Epithelial cell of esophagus (primary cell): ENCODE measurements around the gene ARL4A.
"Not testable (repeated sequence)": the region's sequence is repeated elsewhere in the genome, so short reads cannot be mapped to it uniquely, and the experiment has no call there.

Experiments used
- DNase-seq: peaks from one replicate; pipeline ENCODE4 v3.0.0; 2010; ENCODE audit warnings: low read depth
- H3K4me3 ChIP-seq: 2 replicates; pipeline ENCODE4 v1.5.1; 2011; ENCODE audit warnings: mild to moderate bottlenecking, low read length, control low read depth
- TF ChIP-seq, protein P1 (sequence below): IDR thresholded peaks from 2 replicates; pipeline ENCODE4 v1.5.1; 2011; ENCODE audit warnings: low read depth, mild to moderate bottlenecking, low read length, control low read depth, inconsistent platforms; ENCODE audit not compliant: insufficient read depth; ENCODE audit errors: missing control alignments

ARL4A gene

GRCh38 chr7:12650080-12650479 lies 37.4 kb upstream of the ARL4A start:
- TF ChIP-seq, protein P1, sequence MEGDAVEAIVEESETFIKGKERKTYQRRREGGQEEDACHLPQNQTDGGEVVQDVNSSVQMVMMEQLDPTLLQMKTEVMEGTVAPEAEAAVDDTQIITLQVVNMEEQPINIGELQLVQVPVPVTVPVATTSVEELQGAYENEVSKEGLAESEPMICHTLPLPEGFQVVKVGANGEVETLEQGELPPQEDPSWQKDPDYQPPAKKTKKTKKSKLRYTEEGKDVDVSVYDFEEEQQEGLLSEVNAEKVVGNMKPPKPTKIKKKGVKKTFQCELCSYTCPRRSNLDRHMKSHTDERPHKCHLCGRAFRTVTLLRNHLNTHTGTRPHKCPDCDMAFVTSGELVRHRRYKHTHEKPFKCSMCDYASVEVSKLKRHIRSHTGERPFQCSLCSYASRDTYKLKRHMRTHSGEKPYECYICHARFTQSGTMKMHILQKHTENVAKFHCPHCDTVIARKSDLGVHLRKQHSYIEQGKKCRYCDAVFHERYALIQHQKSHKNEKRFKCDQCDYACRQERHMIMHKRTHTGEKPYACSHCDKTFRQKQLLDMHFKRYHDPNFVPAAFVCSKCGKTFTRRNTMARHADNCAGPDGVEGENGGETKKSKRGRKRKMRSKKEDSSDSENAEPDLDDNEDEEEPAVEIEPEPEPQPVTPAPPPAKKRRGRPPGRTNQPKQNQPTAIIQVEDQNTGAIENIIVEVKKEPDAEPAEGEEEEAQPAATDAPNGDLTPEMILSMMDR, result no peak
- no peak overlapping the region for H3K4me3 ChIP-seq
- DNase-seq, result no peak

GRCh38 chr7:12653110-12653509 lies 34.3 kb upstream of the ARL4A start:
- TF ChIP-seq, protein P1, result no peak
- no peak overlapping the region for H3K4me3 ChIP-seq
- no peak for DNase-seq

- TF ChIP-seq, protein P1, result no peak
- peak; percentile 44 for DNase-seq
- no peak overlapping the region for H3K4me3 ChIP-seq
Measured at GRCh38 chr7:12653518-12653917, 33.9 kb upstream of the ARL4A start.

DNA sequence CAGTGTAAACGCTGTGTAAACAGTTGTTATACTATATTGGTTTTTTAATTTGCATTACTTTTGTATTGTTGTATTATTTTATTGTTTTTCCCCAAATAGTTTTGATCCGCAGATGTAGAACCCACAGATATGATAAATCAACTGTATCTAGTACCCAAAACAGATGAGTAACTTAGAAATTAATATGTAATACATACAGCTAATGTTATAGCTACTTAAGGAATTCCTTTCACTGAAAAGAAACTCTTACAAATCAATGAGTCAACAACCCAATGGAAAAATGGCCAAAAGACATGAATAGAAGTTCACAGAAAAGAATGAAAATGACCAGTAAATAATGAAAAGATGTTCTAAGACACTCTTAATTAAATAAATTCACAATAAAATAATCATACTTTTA lies 32.3 kb upstream of the ARL4A start:
- H3K4me3 ChIP-seq, result no peak overlapping the region
- DNase-seq, result peak; percentile 29
- TF ChIP-seq, protein P1, result no peak

GRCh38 chr7:12660423-12660822 lies 27.0 kb upstream of the ARL4A start:
- peak; percentile 83 for DNase-seq
- H3K4me3 ChIP-seq, result not testable (repeated sequence)

DNA sequence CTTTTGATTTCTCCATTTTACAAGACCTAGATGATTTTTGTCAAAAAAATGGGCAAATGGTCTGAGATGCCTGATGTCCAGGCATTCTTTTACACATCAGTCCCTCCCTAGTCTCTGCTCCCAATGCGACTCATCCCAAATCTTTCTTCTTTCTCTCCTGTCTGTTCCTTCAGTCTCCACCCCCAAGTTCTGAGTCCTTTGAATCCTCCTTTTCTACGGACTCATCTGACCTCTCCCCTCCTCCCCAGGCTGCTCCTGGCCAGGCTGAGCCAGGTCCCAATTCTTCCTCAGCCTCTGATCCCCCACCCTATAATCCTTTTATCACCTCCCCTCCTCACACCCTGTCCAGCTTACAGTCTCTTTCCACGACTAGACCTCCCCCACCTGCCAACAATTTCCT lies 26.4 kb upstream of the ARL4A start:
- DNase-seq, H3K4me3 ChIP-seq: not testable (repeated sequence)

GRCh38 chr7:12661581-12661980 lies 25.9 kb upstream of the ARL4A start:
- DNase-seq, result no peak
- H3K4me3 ChIP-seq, result no peak overlapping the region
- TF ChIP-seq, protein P1, result no peak

DNA sequence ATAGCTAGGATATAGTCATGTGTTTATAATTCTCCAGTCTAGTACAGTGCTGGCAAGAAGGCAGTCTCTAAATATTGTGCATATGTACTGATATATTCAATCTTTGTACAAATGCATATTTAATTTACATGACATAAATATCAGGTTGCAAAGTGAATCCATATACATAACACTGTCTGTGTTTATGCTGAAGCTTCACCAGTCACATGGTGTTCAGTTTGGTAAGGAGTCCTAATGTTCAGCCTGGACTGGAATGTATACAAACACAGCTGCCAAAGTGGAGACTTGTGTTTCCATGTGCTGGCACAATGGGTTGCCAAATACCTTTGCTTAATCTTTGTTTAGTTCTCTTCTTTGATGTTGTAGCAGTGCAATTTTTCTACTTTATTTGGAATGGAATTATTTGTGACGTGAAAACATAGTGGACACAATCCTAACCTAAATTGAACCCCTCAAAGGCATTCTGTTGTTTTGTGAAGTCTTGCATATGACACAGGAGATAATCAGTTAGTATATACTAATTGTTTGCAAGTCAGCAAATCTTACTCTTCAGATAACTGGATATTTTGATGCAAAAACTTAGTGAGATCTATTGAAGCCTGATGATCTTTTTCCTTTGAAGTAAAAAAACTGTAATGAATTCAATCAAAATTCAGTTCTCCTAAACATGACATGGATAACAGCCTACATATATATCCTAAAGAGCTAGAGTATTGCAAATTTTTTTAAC lies 17.3 kb upstream of the ARL4A start:
- TF ChIP-seq, protein P1, result no peak
- DNase-seq, result no peak

More for the DNA sequence above, 17.3 kb upstream of the ARL4A start:
- H3K4me3 ChIP-seq, result no peak overlapping the region
